Mesendoderm (in vitro differentiated cells): ENCODE results near the gene QRICH1.

Experiments used
- DNase-seq: peaks from one replicate; pipeline ENCODE4 v3.0.0; 2013
- H2AK5ac ChIP-seq: 2 replicates; pipeline ENCODE4 v1.6.1; 2013; ENCODE audit warnings: low read length, inconsistent platforms
- H2BK120ac ChIP-seq: 2 replicates; pipeline ENCODE4 v1.6.1; 2013; ENCODE audit warnings: low read depth, mild to moderate bottlenecking, low read length, moderate library complexity, mixed read lengths
- H2BK15ac ChIP-seq: replicated peaks from 2 replicates; pipeline ENCODE4 v1.6.1; 2013; ENCODE audit warnings: low read depth, mild to moderate bottlenecking, moderate library complexity
- H2BK5ac ChIP-seq: 2 replicates; pipeline ENCODE4 v1.6.1; 2013; ENCODE audit warnings: low read length, inconsistent platforms
- H3K18ac ChIP-seq: 2 replicates; pipeline ENCODE4 v1.6.1; 2013; ENCODE audit warnings: mild to moderate bottlenecking, low read length, mixed read lengths
- H3K23ac ChIP-seq: one replicate; pipeline ENCODE4 v1.6.1; 2013; ENCODE audit warnings: low read length
- H3K27ac ChIP-seq: 2 replicates; pipeline ENCODE4 v1.5.1; 2013; ENCODE audit warnings: low read depth, mild to moderate bottlenecking, inconsistent platforms, low read length, moderate library complexity
- H3K27me3 ChIP-seq: 2 replicates; pipeline ENCODE4 v1.6.1; 2013; ENCODE audit warnings: low read length, control low read depth, mild to moderate bottlenecking, inconsistent platforms; ENCODE audit not compliant: insufficient read depth, poor library complexity
- H3K36me3 ChIP-seq: 2 replicates; pipeline ENCODE4 v1.6.1; 2013; ENCODE audit warnings: low read length, inconsistent platforms; ENCODE audit not compliant: control insufficient read depth, insufficient read depth
- H3K4ac ChIP-seq: one replicate; pipeline ENCODE4 v1.6.1; 2013; ENCODE audit warnings: low read depth, mild to moderate bottlenecking, low read length, moderate library complexity
- H3K4me1 ChIP-seq: 2 replicates; pipeline ENCODE4 v1.6.1; 2013; ENCODE audit warnings: low read depth, low read length, inconsistent platforms; ENCODE audit not compliant: control insufficient read depth
- H3K4me2 ChIP-seq: 2 replicates; pipeline ENCODE4 v1.6.1; 2013; ENCODE audit warnings: low read length
- H3K4me3 ChIP-seq: 2 replicates; pipeline ENCODE4 v1.5.1; 2013; ENCODE audit warnings: mild to moderate bottlenecking, low read length
- H3K56ac ChIP-seq: one replicate; pipeline ENCODE4 v1.6.1; 2013; ENCODE audit warnings: low read length
- H3K79me1 ChIP-seq: 2 replicates; pipeline ENCODE4 v1.6.1; 2013; ENCODE audit warnings: low read length, inconsistent platforms
- H3K79me2 ChIP-seq: 2 replicates; pipeline ENCODE4 v1.6.1; 2013; ENCODE audit warnings: mild to moderate bottlenecking, low read length; ENCODE audit not compliant: control insufficient read depth, insufficient read depth
- H3K9ac ChIP-seq: 2 replicates; pipeline ENCODE4 v1.6.1; 2013; ENCODE audit warnings: low read length, inconsistent platforms
- H4K5ac ChIP-seq: one replicate; pipeline ENCODE4 v1.6.1; 2013; ENCODE audit warnings: low read length
- H4K8ac ChIP-seq: one replicate; pipeline ENCODE4 v1.6.1; 2013; ENCODE audit warnings: low read depth, mild to moderate bottlenecking, control low read depth, low read length, moderate library complexity
- WGBS: extraction: QIAGEN DNeasy Blood & Tissue Kit; methylation state at CpG from one replicate; pipeline ENCODE4 v1.1.7; 2013; ENCODE audit warnings: low lambda C conversion rate, missing lambda C conversion rate; ENCODE audit not compliant: insufficient coverage; ENCODE audit errors: extremely low coverage; 5-methylcytosine and 5-hydroxymethylcytosine counted together

The QRICH1 gene

DNA sequence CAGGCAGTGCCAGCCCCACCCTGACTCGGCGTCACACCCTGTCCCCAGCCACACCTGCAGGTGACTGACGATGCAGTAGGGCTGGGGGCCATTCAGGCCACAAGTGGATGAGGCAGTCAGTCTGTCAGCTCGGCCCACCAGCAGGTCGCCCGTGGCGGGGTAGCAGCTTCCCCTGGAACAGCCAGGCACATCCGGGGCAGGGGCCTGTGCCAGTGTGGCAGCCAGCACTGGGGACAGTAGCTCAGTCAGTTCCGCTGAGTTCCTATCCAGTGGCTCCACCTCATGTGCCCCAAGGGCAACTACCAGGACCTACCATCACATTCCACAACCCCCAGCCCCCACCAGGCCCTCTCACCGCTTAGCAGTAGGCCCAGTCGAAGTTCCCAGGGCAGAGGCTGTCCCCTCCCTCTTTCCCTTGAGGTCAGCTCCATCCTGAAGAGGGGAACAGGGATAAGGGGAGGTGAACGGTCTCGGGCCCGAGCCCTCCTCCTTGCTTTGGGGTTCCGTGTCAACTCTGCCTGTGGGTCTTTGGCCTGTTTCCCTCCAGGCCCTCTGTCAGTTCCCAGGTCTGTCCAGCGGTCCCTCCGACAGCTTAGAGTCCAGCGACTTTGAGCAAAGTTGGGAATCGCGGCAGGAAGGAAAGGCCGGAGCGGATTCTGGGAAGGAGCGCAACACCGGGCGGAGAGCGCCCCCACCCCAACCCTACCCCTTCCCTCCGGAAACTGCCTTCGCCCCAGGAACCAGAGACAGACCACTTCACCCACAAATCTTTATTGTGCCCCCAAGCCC is 38.8 kb upstream of the QRICH1 start, which contains the start of gene LAMB2:
LAMB2 (minus strand) TSS at position 614 of the 789 bp plus-strand sequence; CDS start at position 431, 183 bp downstream.
- peak; percentile 97 for DNase-seq
- peak within 1 kb of the TSS; percentile 92 for H3K4ac ChIP-seq
- no CpG with 5 or more reads among the region's 28 CpGs for WGBS

DNA sequence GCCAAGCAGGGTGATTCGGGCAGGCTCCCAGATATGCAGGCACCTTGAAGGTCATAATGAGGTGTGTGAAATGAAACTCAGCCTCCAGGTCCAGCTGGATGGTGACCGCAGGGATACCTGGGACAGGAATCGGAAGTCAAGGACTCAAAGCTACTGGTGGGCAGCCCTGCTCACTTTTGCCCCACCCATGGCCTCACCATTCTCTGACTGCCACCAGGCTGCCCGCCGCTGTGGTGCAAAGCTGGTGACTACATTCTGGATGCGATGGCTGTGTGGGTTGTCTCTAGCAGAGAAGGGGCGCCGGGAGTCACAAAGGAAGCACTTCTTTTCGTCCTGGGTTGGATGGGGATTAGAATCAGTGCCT is 38.2 kb upstream of the QRICH1 start:
- no peak overlapping the region for H2BK15ac ChIP-seq
- no peak overlapping the region for H4K5ac ChIP-seq
- H3K79me1 ChIP-seq, result peaks cover 3% of the 10 kb centered on the region
- no peak overlapping the region for H2AK5ac ChIP-seq
- H3K79me2 ChIP-seq, result no peaks in the 10 kb centered on the region
- peak overlapping the region; percentile 65 for H3K27ac ChIP-seq
- H4K8ac ChIP-seq, result no peak overlapping the region
- peak overlapping the region; percentile 39 for H3K23ac ChIP-seq
- H3K27me3 ChIP-seq, result no peaks in the 10 kb centered on the region
- H3K4me3 ChIP-seq, result peak overlapping the region; percentile 88
- no peak overlapping the region for H2BK120ac ChIP-seq
- DNase-seq, result no peak
- peak overlapping the region; percentile 86 for H2BK5ac ChIP-seq
- peak overlapping the region; percentile 96 for H3K56ac ChIP-seq
- H3K4me1 ChIP-seq, result peaks cover 6% of the 10 kb centered on the region
- peak overlapping the region; percentile 88 for H3K9ac ChIP-seq
- no peak overlapping the region for H3K4ac ChIP-seq
- no peak overlapping the region for H3K18ac ChIP-seq
- no CpG with 5 or more reads among the region's 9 CpGs for WGBS
- no peaks in the 10 kb centered on the region for H3K36me3 ChIP-seq
- H3K4me2 ChIP-seq, result peak overlapping the region; percentile 94

More for the DNA sequence above, 38.8 kb upstream of the QRICH1 start, which contains the start of gene LAMB2:
- Histone ChIP-seq H3K79me1 (peaks cover 3% of the 10 kb centered on the region), H3K79me2 (no peaks in the 10 kb centered on the region), H3K27me3 (no peaks in the 10 kb centered on the region), H3K23ac (peak within 1 kb of the TSS; percentile 39), H2BK120ac (peak within 1 kb of the TSS; percentile 8), H3K9ac (peak within 1 kb of the TSS; percentile 88), H2AK5ac (no peak within 1 kb of the TSS), H2BK15ac (no peak within 1 kb of the TSS), H3K18ac (peak within 1 kb of the TSS; percentile 69), H3K36me3 (no peaks in the 10 kb centered on the region), H3K27ac (peak within 1 kb of the TSS; percentile 65), H4K8ac (no peak within 1 kb of the TSS), H3K4me1 (peaks cover 6% of the 10 kb centered on the region), H3K4me2 (peak within 1 kb of the TSS; percentile 97), H3K4me3 (peak within 1 kb of the TSS; percentile 88), H4K5ac (no peak within 1 kb of the TSS), H2BK5ac (peak within 1 kb of the TSS; percentile 89), H3K56ac (peak within 1 kb of the TSS; percentile 98)

DNA sequence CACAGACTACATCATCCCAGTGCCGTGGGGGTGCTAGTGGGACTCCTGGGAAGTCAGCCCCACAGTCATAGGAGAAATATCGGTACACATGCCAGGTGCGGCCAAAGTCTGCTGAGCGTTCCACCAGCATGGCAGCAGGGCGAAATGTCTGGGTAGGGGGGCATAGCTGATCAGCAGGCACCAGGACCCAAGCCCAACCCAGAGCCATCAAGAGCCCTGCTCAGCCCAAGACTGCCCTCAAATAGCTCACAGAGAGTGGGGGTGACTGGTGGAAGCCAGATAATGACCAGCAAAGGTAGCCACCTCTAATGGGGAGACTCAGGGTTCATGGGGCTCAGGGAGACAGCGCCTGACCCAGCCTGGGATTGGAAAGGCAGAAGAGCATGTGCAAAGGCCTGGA is 37.7 kb upstream of the QRICH1 start:
- Histone ChIP-seq H2BK15ac (no peak overlapping the region), H3K79me1 (peaks cover 3% of the 10 kb centered on the region), H3K4ac (no peak overlapping the region), H2BK120ac (no peak overlapping the region), H3K36me3 (no peaks in the 10 kb centered on the region), H2AK5ac (no peak overlapping the region), H3K4me2 (no peak overlapping the region), H4K8ac (no peak overlapping the region), H3K4me3 (no peak overlapping the region), H3K27ac (no peak overlapping the region), H4K5ac (no peak overlapping the region), H3K9ac (peak overlapping the region; percentile 88), H3K27me3 (no peaks in the 10 kb centered on the region), H3K79me2 (no peaks in the 10 kb centered on the region), H3K18ac (no peak overlapping the region), H3K4me1 (peaks cover 6% of the 10 kb centered on the region), H2BK5ac (no peak overlapping the region), H3K56ac (peak overlapping the region; percentile 96), H3K23ac (no peak overlapping the region)
- no CpG with 5 or more reads among the region's 6 CpGs for WGBS
- no peak for DNase-seq

DNA sequence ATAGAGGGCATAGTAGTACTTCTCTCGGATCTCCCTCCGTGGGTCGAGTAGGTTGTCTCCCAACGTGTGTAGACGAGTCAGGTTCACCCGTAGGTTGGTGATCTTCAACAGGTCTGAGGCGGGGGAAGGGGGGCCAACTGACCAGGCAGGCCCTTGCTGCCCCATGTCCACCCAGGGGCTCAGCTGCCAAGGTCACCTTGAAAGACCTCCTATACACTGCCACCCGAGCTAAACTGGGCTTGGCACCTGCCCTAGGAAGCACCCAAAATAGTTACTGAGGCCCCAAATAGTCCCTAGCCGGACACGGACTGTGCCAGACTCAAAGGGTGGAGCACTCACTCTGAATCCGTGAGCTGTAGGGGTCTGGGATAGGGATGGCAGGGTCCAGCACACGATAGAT is 37.2 kb upstream of the QRICH1 start:
- H3K27ac ChIP-seq, result no peak overlapping the region
- H4K8ac ChIP-seq, result no peak overlapping the region
- WGBS, result no CpG with 5 or more reads among the region's 12 CpGs
- H2BK5ac ChIP-seq, result no peak overlapping the region
- H3K9ac ChIP-seq, result no peak overlapping the region
- no peak overlapping the region for H3K4me3 ChIP-seq
- no peak overlapping the region for H3K56ac ChIP-seq
- no peak overlapping the region for H3K18ac ChIP-seq
- H3K4me1 ChIP-seq, result peaks cover 6% of the 10 kb centered on the region
- no peaks in the 10 kb centered on the region for H3K27me3 ChIP-seq
- H2AK5ac ChIP-seq, result no peak overlapping the region
- no peaks in the 10 kb centered on the region for H3K79me2 ChIP-seq
- DNase-seq, result no peak
- no peaks in the 10 kb centered on the region for H3K36me3 ChIP-seq
- H3K79me1 ChIP-seq, result peaks cover 3% of the 10 kb centered on the region
- H3K23ac ChIP-seq, result no peak overlapping the region
- no peak overlapping the region for H3K4ac ChIP-seq
- H2BK15ac ChIP-seq, result no peak overlapping the region
- no peak overlapping the region for H4K5ac ChIP-seq
- no peak overlapping the region for H3K4me2 ChIP-seq
- H2BK120ac ChIP-seq, result no peak overlapping the region

DNA sequence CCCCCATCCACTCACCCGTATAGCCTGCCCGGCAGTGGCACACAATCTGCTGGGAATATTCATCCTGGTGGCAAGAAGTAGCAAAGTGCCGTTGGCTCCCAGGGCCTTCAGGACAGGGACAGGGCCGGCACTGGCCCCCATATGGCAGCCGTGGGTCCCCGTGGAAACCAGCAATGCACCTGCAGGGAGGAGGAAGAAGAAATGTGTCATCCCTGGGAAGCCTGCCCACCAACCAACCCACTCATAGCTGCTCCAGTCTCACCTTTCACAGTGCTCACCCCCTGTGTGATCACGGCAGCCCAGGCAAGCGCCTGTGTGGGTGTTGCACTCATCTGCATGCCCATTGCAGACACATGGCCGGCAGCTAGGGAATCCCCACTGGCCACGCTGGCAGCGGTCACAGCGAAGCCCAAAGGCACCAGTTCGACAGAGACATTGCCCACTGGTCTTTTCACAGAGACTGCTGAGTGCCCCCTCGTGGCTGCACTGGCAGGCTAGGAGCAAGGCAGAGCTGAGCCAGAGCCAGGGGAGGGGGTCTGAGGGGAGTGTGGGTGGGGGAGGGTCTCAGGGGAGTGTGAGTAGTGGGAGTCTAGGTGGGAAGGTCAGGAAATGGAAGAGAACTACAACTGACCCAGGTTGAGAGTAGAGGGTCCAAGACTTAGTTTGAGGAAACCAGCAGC is 31.3 kb upstream of the QRICH1 start:
- Histone ChIP-seq H2AK5ac (no peak overlapping the region), H3K4me2 (no peak overlapping the region), H3K79me2 (no peaks in the 10 kb centered on the region), H3K9ac (no peak overlapping the region), H3K36me3 (peaks cover 3% of the 10 kb centered on the region), H3K27ac (no peak overlapping the region), H2BK15ac (no peak overlapping the region), H3K79me1 (no peaks in the 10 kb centered on the region), H3K4me1 (no peaks in the 10 kb centered on the region), H3K56ac (no peak overlapping the region), H2BK5ac (no peak overlapping the region), H4K8ac (no peak overlapping the region), H3K4ac (no peak overlapping the region), H3K4me3 (no peak overlapping the region), H3K27me3 (no peaks in the 10 kb centered on the region), H3K18ac (no peak overlapping the region), H4K5ac (no peak overlapping the region), H3K23ac (no peak overlapping the region), H2BK120ac (no peak overlapping the region)
- WGBS, result no CpG with 5 or more reads among the region's 14 CpGs
- peak; percentile 13 for DNase-seq
